HG02610 (cell line): Measurements from ENCODE around the gene MGRN1.

ENCODE experiments used
- ATAC-seq: cut with Tn5 transposase; IDR thresholded peaks from one replicate; pipeline ENCODE4 v1.9.1; 2021; ENCODE audit warnings: mild to moderate bottlenecking, moderate library complexity; ENCODE audit not compliant: unreplicated experiment

Gene MGRN1

GRCh38 chr16:4667203-4667963 lies 42.8 kb downstream of the MGRN1 start:
- no peak for ATAC-seq

- no peak for ATAC-seq
Observed at GRCh38 chr16:4668313-4668960, 43.8 kb downstream of the MGRN1 start.

- no peak for ATAC-seq
Observed at GRCh38 chr16:4673387-4674046, 48.9 kb downstream of the MGRN1 start.

- ATAC-seq: no peak
Observed at GRCh38 chr16:4674926-4675530, 50.4 kb downstream of the MGRN1 start.

- no peak for ATAC-seq
Observed at GRCh38 chr16:4675864-4676786, 51.5 kb downstream of the MGRN1 start.

GRCh38 chr16:4676831-4677230 lies 52.2 kb downstream of the MGRN1 start:
- no peak for ATAC-seq

GRCh38 chr16:4677390-4677789 lies 52.8 kb downstream of the MGRN1 start:
- no peak for ATAC-seq

GRCh38 chr16:4677994-4678393 lies 53.4 kb downstream of the MGRN1 start:
- ATAC-seq: no peak

- no peak for ATAC-seq
Observed at GRCh38 chr16:4678596-4678995, 54.0 kb downstream of the MGRN1 start.

GRCh38 chr16:4679156-4679849 lies 54.7 kb downstream of the MGRN1 start:
- no peak for ATAC-seq

GRCh38 chr16:4679850-4680636 lies 55.4 kb downstream of the MGRN1 start:
- no peak for ATAC-seq

GRCh38 chr16:4680673-4681470 lies 56.2 kb downstream of the MGRN1 start:
- no peak for ATAC-seq

- ATAC-seq: no peak
Observed at GRCh38 chr16:4681471-4682083, 57.0 kb downstream of the MGRN1 start.

GRCh38 chr16:4682084-4682591 lies 57.5 kb downstream of the MGRN1 start:
- ATAC-seq: no peak

GRCh38 chr16:4682616-4683254 lies 58.1 kb downstream of the MGRN1 start:
- no peak for ATAC-seq

GRCh38 chr16:4683255-4684057 lies 58.8 kb downstream of the MGRN1 start:
- no peak for ATAC-seq
